Endothelial cell of umbilical vein (primary cell): ENCODE data around the gene SLC30A2.

Experiments used
- CTCF ChIP-seq, 2 donors: IDR thresholded peaks; 1 replicate in 1 of 2; 2 replicates in 1 of 2; pipeline ENCODE4 v1.5.1; 2011; ENCODE audit warnings: low read length in 2 of 2, mild to moderate bottlenecking in 2 of 2, moderate library complexity in 2 of 2, control low read depth in 1 of 2, inconsistent platforms in 1 of 2, low read depth in 1 of 2; ENCODE audit not compliant: insufficient read depth in 1 of 2; ENCODE audit errors: extremely low read depth in 1 of 2
- EZH2 ChIP-seq: IDR thresholded peaks from 2 replicates; pipeline ENCODE4 v1.6.1; 2012; ENCODE audit warnings: borderline replicate concordance, low read depth, mild to moderate bottlenecking, moderate library complexity, low read length, inconsistent platforms; ENCODE audit not compliant: severe bottlenecking
- FOS ChIP-seq: IDR thresholded peaks from 2 replicates; pipeline ENCODE4 v1.6.1; 2011; ENCODE audit warnings: mild to moderate bottlenecking, low read length, moderate library complexity, borderline replicate concordance; ENCODE audit not compliant: insufficient read depth
- GATA2 ChIP-seq: IDR thresholded peaks from 2 replicates; pipeline ENCODE4 v1.7.0; 2011; ENCODE audit warnings: low read depth, mild to moderate bottlenecking, moderate library complexity, mixed read lengths, low read length; ENCODE audit not compliant: insufficient read length, insufficient read depth
- JUN ChIP-seq: IDR thresholded peaks from 2 replicates; pipeline ENCODE4 v1.6.1; 2011; ENCODE audit warnings: borderline replicate concordance, low read depth; ENCODE audit not compliant: insufficient read length, insufficient read depth
- MAX ChIP-seq: IDR thresholded peaks from 2 replicates; pipeline ENCODE4 v1.6.1; 2011; ENCODE audit not compliant: insufficient read depth, insufficient read length
- MYC ChIP-seq: IDR thresholded peaks from one replicate; pipeline ENCODE4 v1.6.1; 2011; ENCODE audit warnings: mild to moderate bottlenecking, low read depth, low read length
- POLR2A ChIP-seq: IDR thresholded peaks from 2 replicates; pipeline ENCODE4 v1.6.1; 2012; ENCODE audit warnings: low read depth, mild to moderate bottlenecking, control low read depth, low read length
- POLR2AphosphoS5 ChIP-seq: IDR thresholded peaks from 2 replicates; pipeline ENCODE4 v1.6.1; 2012; ENCODE audit warnings: low read depth, mild to moderate bottlenecking, control low read depth, low read length, moderate library complexity; ENCODE audit not compliant: insufficient read depth

GRCh38 chr1:26069941-26070295 lies 24.0 kb upstream of the SLC30A2 start:
- TF ChIP-seq CTCF (IDR thresholded peaks at IDR 0.05; ENCODE audit: extremely low read depth in 1 of 2, insufficient read depth in 1 of 2, low read depth in 1 of 2, low read length in 2 of 2) (no peak), MAX (no peak), POLR2AphosphoS5 (no peak), FOS (no peak), POLR2A (no peak), EZH2 (no peak), JUN (no peak), MYC (no peak), GATA2 (no peak)
